Naive thymus-derived CD4-positive, alpha-beta T cell (primary cell): ENCODE measurements around the gene TDP2. TPM values are rescaled to one million over a fixed set of nuclear protein-coding genes. Genes with fewer than 3 reads are reported as not detected.
A peak's percentile ranks its signal among the peaks of the same experiment; 100 is the strongest.

Source experiments
- ATAC-seq: fragments of 150-1000 bp; cut with Tn5 transposase; 2 replicates; pipeline ENCODE4 v1.10.0; 2021; ENCODE audit warnings: mild to moderate bottlenecking, moderate library complexity
- CTCF ChIA-PET: fragments of 350-600 bp; sonication (Branson Sonifier 250); formaldehyde crosslinking; loops from one replicate; lab custom pipeline; 2021; ENCODE audit warnings: antibody characterized with exemption; lab: Charles Lee
- POLR2A ChIA-PET: fragments of 350-600 bp; sonication (Branson Sonifier 250); formaldehyde crosslinking; loops from one replicate; lab custom pipeline; 2021; ENCODE audit warnings: antibody characterized with exemption, inconsistent platforms; lab: Charles Lee
- DNase-seq, 9 donors: peaks; one replicate each; pipeline versions ENCODE4 v3.0.0 to v3.0.0-alpha.2; 2020 to 2022; ENCODE audit warnings: mixed read lengths in 1 of 9
- H3K27ac ChIP-seq: one replicate; pipeline ENCODE4 v1.7.0; 2013; ENCODE audit warnings: mild to moderate bottlenecking, low read depth, low read length, moderate library complexity
- H3K27me3 ChIP-seq, 2 donors: one replicate each; pipeline ENCODE4 v1.7.0; 2013; ENCODE audit warnings: low read length in 2 of 2, mild to moderate bottlenecking in 2 of 2, moderate library complexity in 2 of 2; ENCODE audit not compliant: control insufficient read depth in 2 of 2, insufficient read depth in 2 of 2
- H3K36me3 ChIP-seq, 3 experiments: 1 replicate in 2 of 3; 2 replicates in 1 of 3; pipeline ENCODE4 v1.7.0; 2013; ENCODE audit warnings: low read length in 3 of 3, mild to moderate bottlenecking in 3 of 3, moderate library complexity in 1 of 3; ENCODE audit not compliant: insufficient read depth in 3 of 3, control insufficient read depth in 2 of 3
- H3K4me1 ChIP-seq, 2 donors: one replicate each; pipeline ENCODE4 v1.7.0; 2013; ENCODE audit warnings: low read length in 2 of 2, mild to moderate bottlenecking in 2 of 2, moderate library complexity in 1 of 2; ENCODE audit not compliant: control insufficient read depth in 2 of 2, insufficient read depth in 2 of 2
- H3K4me3 ChIP-seq: 2 replicates; pipeline ENCODE4 v1.7.0; 2013; ENCODE audit warnings: mild to moderate bottlenecking, low read length
- H3K9me3 ChIP-seq, 3 experiments: 1 replicate in 2 of 3; 2 replicates in 1 of 3; pipeline ENCODE4 v1.7.0; 2013; ENCODE audit warnings: low read length in 3 of 3; ENCODE audit not compliant: control insufficient read depth in 2 of 3
- H3K27ac Mint-ChIP-seq, 9 donors: one replicate each; pipeline ENCODE4 v1.8.0; 2020 to 2022; ENCODE audit warnings: mixed read lengths in 9 of 9, mild to moderate bottlenecking in 8 of 9, moderate library complexity in 5 of 9, inconsistent platforms in 2 of 9
- H3K27me3 Mint-ChIP-seq, 5 donors: one replicate each; pipeline ENCODE4 v1.8.0; 2021 to 2022; ENCODE audit warnings: mixed read lengths in 5 of 5, mild to moderate bottlenecking in 1 of 5
- H3K36me3 Mint-ChIP-seq, 5 donors: one replicate each; pipeline ENCODE4 v1.8.0; 2020 to 2022; ENCODE audit warnings: mixed read lengths in 5 of 5, mild to moderate bottlenecking in 3 of 5, inconsistent platforms in 1 of 5
- H3K4me1 Mint-ChIP-seq, 7 donors: one replicate each; pipeline ENCODE4 v1.8.0; 2020 to 2022; ENCODE audit warnings: mixed read lengths in 7 of 7, mild to moderate bottlenecking in 3 of 7, inconsistent platforms in 1 of 7
- H3K4me3 Mint-ChIP-seq, 10 donors: one replicate each; pipeline ENCODE4 v1.8.0; 2020 to 2022; ENCODE audit warnings: mild to moderate bottlenecking in 10 of 10, mixed read lengths in 10 of 10, moderate library complexity in 6 of 10, inconsistent platforms in 2 of 10
- H3K9me3 Mint-ChIP-seq, 11 donors: one replicate each; pipeline ENCODE4 v1.8.0; 2020 to 2022; ENCODE audit warnings: mixed read lengths in 11 of 11, mild to moderate bottlenecking in 4 of 11, inconsistent platforms in 1 of 11, moderate library complexity in 1 of 11
- intact Hi-C, 2 donors: fragments of 100-400 bp; cut with micrococcal nuclease; formaldehyde crosslinking; loops; one replicate each; pipeline ENCODE4 v1.15.1; 2023
- polyA plus RNA-seq, 2 donors: library from polyadenylated mRNA; unstranded; fragments of 300-500 nt; fragmentation: Illumina TruSeq; gene quantifications; one replicate each; pipeline ENCODE4 v1.2.3, GENCODE V29; 2021
- total RNA-seq, 6 experiments: library from RNA in 5 of 6; stranded (reverse) in 5 of 6; gene quantifications; 1 replicate in 5 of 6; 2 replicates in 1 of 6; pipeline ENCODE4 v1.2.3 and lab custom pipeline; 2021 to 2026

Gene TDP2
- total and polyA plus RNA-seq, 7 experiments from 2014 or later: 36.8 to 69.7 (median 48.2) TPM

GRCh38 chr6:24659561-24659960 is 7.1 kb downstream of the TDP2 start:
- CTCF ChIA-PET: no interaction called here
- intact Hi-C loops: no loop called here
- Histone ChIP-seq H3K27ac (no peak overlapping the region), H3K27me3 (no peaks in the 10 kb centered on the region), H3K9me3 (no peaks in the 10 kb centered on the region), H3K4me1 (peaks cover 5 to 15% of the 10 kb centered on the region in 2 donors), H3K36me3 (peaks cover 0 to 34% (median 3%) of the 10 kb centered on the region in 3 experiments), H3K4me3 (no peak overlapping the region)
- no peak overlapping the region for H3K4me3 Mint-ChIP-seq
- H3K4me1 Mint-ChIP-seq: peaks cover 26 to 90% (median 80%) of the 10 kb centered on the region in 7 donors
- POLR2A ChIA-PET: interaction anchor here (0.6 kb wide), 1 partner anchor 428 kb away, joined by 3 read pairs; no protein-coding TSS in a partner anchor
- no peaks in the 10 kb centered on the region for H3K27me3 Mint-ChIP-seq
- ATAC-seq (no peak), DNase-seq (no peak)
- H3K9me3 Mint-ChIP-seq: no peaks in the 10 kb centered on the region
- peaks cover 0 to 58% (median 17%) of the 10 kb centered on the region in 5 donors for H3K36me3 Mint-ChIP-seq
- peak overlapping the region in 2 of 9 donors; percentile 43 to 56 for H3K27ac Mint-ChIP-seq

GRCh38 chr6:24658573-24659560 is 7.8 kb downstream of the TDP2 start:
- Histone ChIP-seq H3K9me3 (no peaks in the 10 kb centered on the region), H3K27ac (no peak overlapping the region), H3K4me3 (no peak overlapping the region), H3K4me1 (peaks cover 0 to 8% of the 10 kb centered on the region in 2 donors), H3K27me3 (no peaks in the 10 kb centered on the region), H3K36me3 (peaks cover 3 to 36% (median 3%) of the 10 kb centered on the region in 3 experiments)
- intact Hi-C loops: no loop called here
- peaks cover 25 to 85% (median 74%) of the 10 kb centered on the region in 7 donors for H3K4me1 Mint-ChIP-seq
- H3K9me3 Mint-ChIP-seq: no peaks in the 10 kb centered on the region
- DNase-seq (no peak), ATAC-seq (peak; percentile 76)
- H3K36me3 Mint-ChIP-seq: peaks cover under 1 to 57% (median 16%) of the 10 kb centered on the region in 5 donors
- no peak overlapping the region for H3K4me3 Mint-ChIP-seq
- no peaks in the 10 kb centered on the region for H3K27me3 Mint-ChIP-seq
- ChIA-PET CTCF (interaction anchor here (0.6 kb wide), 1 partner anchor 74 kb away, joined by 3 read pairs; no protein-coding TSS in a partner anchor), POLR2A (interaction anchor here (0.6 kb wide), 1 partner anchor 428 kb away, joined by 3 read pairs; no protein-coding TSS in a partner anchor)
- H3K27ac Mint-ChIP-seq: no peak overlapping the region

GRCh38 chr6:24655215-24655614 is 11.5 kb downstream of the TDP2 start:
- no peak overlapping the region for H3K4me3 Mint-ChIP-seq
- ChIA-PET CTCF (interaction anchor here (1.5 kb wide), 1 partner anchor 37 kb away, joined by 4 read pairs; no protein-coding TSS in a partner anchor), POLR2A (interaction anchor here (1.0 to 1.8 kb wide), 2 partner anchors 9 to 11 kb away, joined by 6 to 15 read pairs; partner anchors contain the start of genes ACOT13, KIAA0319 and TDP2)
- H3K4me1 Mint-ChIP-seq: peaks cover 13 to 55% (median 41%) of the 10 kb centered on the region in 7 donors
- H3K4me3 ChIP-seq: no peak overlapping the region
- no peaks in the 10 kb centered on the region for H3K27me3 ChIP-seq
- H3K36me3 ChIP-seq: peaks cover 7 to 43% (median 9%) of the 10 kb centered on the region in 3 experiments
- DNase-seq: no peak
- peak overlapping the region in 8 of 9 donors; percentile 20 to 73 (median 54) for H3K27ac Mint-ChIP-seq
- H3K9me3 Mint-ChIP-seq: no peaks in the 10 kb centered on the region
- no peak for ATAC-seq
- H3K9me3 ChIP-seq: no peaks in the 10 kb centered on the region
- H3K27me3 Mint-ChIP-seq: no peaks in the 10 kb centered on the region
- H3K4me1 ChIP-seq: peaks cover 0 to 6% of the 10 kb centered on the region in 2 donors
- intact Hi-C loops: loop anchor here in 1 of 2 donors (1.0 kb wide), 1 partner anchor 11 kb away; the partner anchor contains the start of gene TDP2
- H3K36me3 Mint-ChIP-seq: peaks cover 15 to 47% (median 19%) of the 10 kb centered on the region in 5 donors
- peak overlapping the region; percentile 1 for H3K27ac ChIP-seq

GRCh38 chr6:24650365-24650764 is 16.3 kb downstream of the TDP2 start:
- Histone ChIP-seq H3K27me3 (no peaks in the 10 kb centered on the region), H3K4me1 (peaks cover 2 to 9% of the 10 kb centered on the region in 2 donors), H3K27ac (no peak overlapping the region), H3K4me3 (no peak overlapping the region), H3K9me3 (no peaks in the 10 kb centered on the region), H3K36me3 (peaks cover 6 to 37% (median 9%) of the 10 kb centered on the region in 3 experiments)
- Mint-ChIP-seq H3K4me3 (no peak overlapping the region), H3K27ac (peak overlapping the region in 2 of 9 donors; percentile 32 to 64), H3K36me3 (peaks cover 9 to 20% (median 13%) of the 10 kb centered on the region in 5 donors), H3K9me3 (peaks cover 0 to 4% (median 0%) of the 10 kb centered on the region in 11 donors), H3K27me3 (peaks cover 0 to 7% (median 4%) of the 10 kb centered on the region in 5 donors), H3K4me1 (peaks cover 6 to 21% (median 15%) of the 10 kb centered on the region in 7 donors)
- DNase-seq (no peak), ATAC-seq (no peak)
- ChIA-PET POLR2A (interaction anchor here (0.8 kb wide), 1 partner anchor 69 kb away, joined by 3 read pairs; the partner anchor contains the start of gene C6orf62), CTCF (no interaction called here)
- intact Hi-C loops: no loop called here

- no peak overlapping the region for H3K4me3 ChIP-seq
- H3K27ac ChIP-seq: no peak overlapping the region
- peaks cover 0 to 14% (median 11%) of the 10 kb centered on the region in 5 donors for H3K27me3 Mint-ChIP-seq
- POLR2A ChIA-PET: interaction anchor here (0.8 kb wide), 1 partner anchor 69 kb away, joined by 3 read pairs; the partner anchor contains the start of gene C6orf62
- DNase-seq (no peak), ATAC-seq (no peak)
- H3K4me1 Mint-ChIP-seq: peaks cover 7 to 23% (median 16%) of the 10 kb centered on the region in 7 donors
- peaks cover 0 to 4% (median 0%) of the 10 kb centered on the region in 11 donors for H3K9me3 Mint-ChIP-seq
- H3K4me1 ChIP-seq: peaks cover 0 to 12% of the 10 kb centered on the region in 2 donors
- CTCF ChIA-PET: no interaction called here
- peaks cover 9 to 19% (median 13%) of the 10 kb centered on the region in 5 donors for H3K36me3 Mint-ChIP-seq
- H3K9me3 ChIP-seq: no peaks in the 10 kb centered on the region
- peaks cover 6 to 37% (median 9%) of the 10 kb centered on the region in 3 experiments for H3K36me3 ChIP-seq
- no peak overlapping the region for H3K4me3 Mint-ChIP-seq
- peak overlapping the region in 2 of 9 donors; percentile 2 to 69 for H3K27ac Mint-ChIP-seq
- intact Hi-C loops: loop anchor here (5.0 kb wide), 3 partner anchors 67 to 152 kb away; no protein-coding TSS in a partner anchor
- no peaks in the 10 kb centered on the region for H3K27me3 ChIP-seq
Observed at GRCh38 chr6:24649691-24650090, 17.0 kb downstream of the TDP2 start.

GRCh38 chr6:24648276-24648675 is 18.4 kb downstream of the TDP2 start:
- Histone ChIP-seq H3K4me1 (peaks cover 0 to 12% of the 10 kb centered on the region in 2 donors), H3K27ac (no peak overlapping the region), H3K4me3 (no peak overlapping the region), H3K9me3 (no peaks in the 10 kb centered on the region), H3K27me3 (peaks cover 0 to 5% of the 10 kb centered on the region in 2 donors), H3K36me3 (peaks cover under 1 to 30% (median 6%) of the 10 kb centered on the region in 3 experiments)
- Mint-ChIP-seq H3K27me3 (peaks cover 0 to 24% (median 21%) of the 10 kb centered on the region in 5 donors), H3K27ac (peak overlapping the region in 1 of 9 donors; percentile 54), H3K9me3 (peaks cover 0 to 4% (median 0%) of the 10 kb centered on the region in 11 donors), H3K4me3 (no peak overlapping the region), H3K4me1 (peaks cover 7 to 23% (median 15%) of the 10 kb centered on the region in 7 donors), H3K36me3 (peaks cover 2 to 12% (median 6%) of the 10 kb centered on the region in 5 donors)
- ChIA-PET CTCF (no interaction called here), POLR2A (no interaction called here)
- ATAC-seq (no peak), DNase-seq (no peak)
- intact Hi-C loops: loop anchor here (5.0 kb wide), 3 partner anchors 66 to 151 kb away; no protein-coding TSS in a partner anchor
